Peyer's patch (tissue), 4 donors: ENCODE results near the gene WDSUB1.

Source experiments
- POLR2A ChIP-seq, 2 donors: fragments of 450-650 bp; IDR thresholded peaks; one replicate each; pipeline ENCODE4 v1.5.1; 2017; ENCODE audit warnings: antibody characterized with exemption in 2 of 2, mild to moderate bottlenecking in 2 of 2, moderate library complexity in 2 of 2
- TF ChIP-seq, protein P1 (sequence below), 6 experiments: fragments of 450-650 bp in 4 of 6; fragments of 200-600 bp in 2 of 6; sonication (generic) in 1 of 6; IDR thresholded peaks; one replicate each; pipeline ENCODE4 v1.5.1; 2017 to 2019; ENCODE audit warnings: antibody characterized with exemption in 6 of 6, mild to moderate bottlenecking in 3 of 6, moderate library complexity in 1 of 6

DNA sequence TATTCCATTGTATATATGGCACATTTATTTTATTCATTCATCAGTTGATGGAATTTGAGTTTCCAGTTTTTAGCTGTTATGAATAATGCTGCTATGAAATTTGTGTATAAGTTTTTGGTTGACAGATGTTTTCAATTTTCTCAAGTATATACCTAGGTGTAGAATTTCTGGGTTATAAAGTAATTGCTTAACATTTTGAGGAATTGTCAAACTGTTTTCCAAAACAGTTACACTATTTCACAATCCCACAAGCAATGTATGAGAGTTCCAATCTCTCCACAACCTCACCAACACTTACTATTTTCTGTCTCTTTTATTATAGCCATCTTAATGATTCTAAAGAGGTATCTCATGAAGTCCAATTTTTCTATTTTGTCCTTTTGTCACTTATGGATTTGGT lies 12.5 kb upstream of the WDSUB1 start:
- TF ChIP-seq, protein P1, sequence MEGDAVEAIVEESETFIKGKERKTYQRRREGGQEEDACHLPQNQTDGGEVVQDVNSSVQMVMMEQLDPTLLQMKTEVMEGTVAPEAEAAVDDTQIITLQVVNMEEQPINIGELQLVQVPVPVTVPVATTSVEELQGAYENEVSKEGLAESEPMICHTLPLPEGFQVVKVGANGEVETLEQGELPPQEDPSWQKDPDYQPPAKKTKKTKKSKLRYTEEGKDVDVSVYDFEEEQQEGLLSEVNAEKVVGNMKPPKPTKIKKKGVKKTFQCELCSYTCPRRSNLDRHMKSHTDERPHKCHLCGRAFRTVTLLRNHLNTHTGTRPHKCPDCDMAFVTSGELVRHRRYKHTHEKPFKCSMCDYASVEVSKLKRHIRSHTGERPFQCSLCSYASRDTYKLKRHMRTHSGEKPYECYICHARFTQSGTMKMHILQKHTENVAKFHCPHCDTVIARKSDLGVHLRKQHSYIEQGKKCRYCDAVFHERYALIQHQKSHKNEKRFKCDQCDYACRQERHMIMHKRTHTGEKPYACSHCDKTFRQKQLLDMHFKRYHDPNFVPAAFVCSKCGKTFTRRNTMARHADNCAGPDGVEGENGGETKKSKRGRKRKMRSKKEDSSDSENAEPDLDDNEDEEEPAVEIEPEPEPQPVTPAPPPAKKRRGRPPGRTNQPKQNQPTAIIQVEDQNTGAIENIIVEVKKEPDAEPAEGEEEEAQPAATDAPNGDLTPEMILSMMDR (IDR thresholded peaks at IDR 0.05): no peak
- TF ChIP-seq POLR2A (IDR thresholded peaks at IDR 0.05): no peak
